ENCODE data around the gene RAB11FIP3. TPM values are rescaled to one million over a fixed set of nuclear protein-coding genes. Genes with fewer than 3 reads are reported as not detected.
"Not testable (repeated sequence)": the region's sequence is repeated elsewhere in the genome, so short reads cannot be mapped to it uniquely, and the experiment has no call there.

The RAB11FIP3 gene
- total RNA-seq, 2 donors from 2014 or later: 33.2 to 93.2 TPM

GRCh38 chr16:468068-468821, 42.8 kb downstream of the RAB11FIP3 start:
- intact Hi-C loops (cut with DNase I): no loop called here
- Histone ChIP-seq H3K27ac (no peak overlapping the region), H3K27me3 (replicated peaks; ENCODE audit: insufficient read depth) (no peaks in the 10 kb centered on the region), H3K4me1 (replicated peaks) (no peaks in the 10 kb centered on the region), H3K9me3 (no peaks in the 10 kb centered on the region), H3K4me3 (no peak overlapping the region), H3K36me3 (no peaks in the 10 kb centered on the region)
- no peak for DNase-seq (ENCODE audit: low spot score)
- 79% methylated on average over 17 of the region's 19 CpGs for WGBS
- TF ChIP-seq POLR2AphosphoS5 (IDR thresholded peaks at IDR 0.05) (no peak), POLR2A (IDR thresholded peaks at IDR 0.05) (no peak)
- TF ChIP-seq, protein P1, sequence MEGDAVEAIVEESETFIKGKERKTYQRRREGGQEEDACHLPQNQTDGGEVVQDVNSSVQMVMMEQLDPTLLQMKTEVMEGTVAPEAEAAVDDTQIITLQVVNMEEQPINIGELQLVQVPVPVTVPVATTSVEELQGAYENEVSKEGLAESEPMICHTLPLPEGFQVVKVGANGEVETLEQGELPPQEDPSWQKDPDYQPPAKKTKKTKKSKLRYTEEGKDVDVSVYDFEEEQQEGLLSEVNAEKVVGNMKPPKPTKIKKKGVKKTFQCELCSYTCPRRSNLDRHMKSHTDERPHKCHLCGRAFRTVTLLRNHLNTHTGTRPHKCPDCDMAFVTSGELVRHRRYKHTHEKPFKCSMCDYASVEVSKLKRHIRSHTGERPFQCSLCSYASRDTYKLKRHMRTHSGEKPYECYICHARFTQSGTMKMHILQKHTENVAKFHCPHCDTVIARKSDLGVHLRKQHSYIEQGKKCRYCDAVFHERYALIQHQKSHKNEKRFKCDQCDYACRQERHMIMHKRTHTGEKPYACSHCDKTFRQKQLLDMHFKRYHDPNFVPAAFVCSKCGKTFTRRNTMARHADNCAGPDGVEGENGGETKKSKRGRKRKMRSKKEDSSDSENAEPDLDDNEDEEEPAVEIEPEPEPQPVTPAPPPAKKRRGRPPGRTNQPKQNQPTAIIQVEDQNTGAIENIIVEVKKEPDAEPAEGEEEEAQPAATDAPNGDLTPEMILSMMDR (IDR thresholded peaks at IDR 0.05): no peak

DNA sequence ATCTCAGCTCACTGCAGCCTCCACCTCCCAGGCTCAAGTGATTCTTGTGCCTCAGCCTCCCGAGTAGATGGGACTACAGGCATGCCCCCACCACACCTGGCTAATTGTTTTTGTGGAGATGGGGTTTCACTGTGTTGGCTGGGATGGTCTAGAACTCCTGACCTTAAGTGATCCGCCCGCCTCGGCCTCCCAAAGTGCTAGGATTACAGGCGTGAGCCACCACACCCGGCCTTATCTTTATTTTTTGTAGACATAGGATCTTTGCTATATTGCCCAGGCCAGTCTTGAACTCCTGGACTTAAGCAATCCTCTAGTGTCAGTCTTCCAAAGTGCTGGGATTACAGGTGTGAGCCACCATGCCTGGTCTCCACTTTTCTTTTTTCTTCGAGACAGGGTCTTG, 44.0 kb downstream of the RAB11FIP3 start:
- H3K36me3 ChIP-seq; H3K4me3 ChIP-seq; H3K9me3 ChIP-seq; H3K27me3 ChIP-seq (replicated peaks; ENCODE audit: insufficient read depth); H3K4me1 ChIP-seq (replicated peaks); H3K27ac ChIP-seq; DNase-seq (ENCODE audit: low spot score); intact Hi-C loops (cut with DNase I): not testable (repeated sequence)
- 92% methylated on average over 7 of the region's 7 CpGs for WGBS

- H3K27me3 ChIP-seq (replicated peaks; ENCODE audit: insufficient read depth): no peaks in the 10 kb centered on the region
- no peak for DNase-seq (ENCODE audit: low spot score)
- no peaks in the 10 kb centered on the region for H3K36me3 ChIP-seq
- no peak for TF ChIP-seq POLR2AphosphoS5 (IDR thresholded peaks at IDR 0.05)
- TF ChIP-seq, protein P1 (IDR thresholded peaks at IDR 0.05): no peak
- TF ChIP-seq POLR2A (IDR thresholded peaks at IDR 0.05): no peak
- intact Hi-C loops (cut with DNase I): no loop called here
- no peaks in the 10 kb centered on the region for H3K4me1 ChIP-seq (replicated peaks)
- 78% methylated on average over 4 of the region's 4 CpGs for WGBS
- no peak overlapping the region for H3K4me3 ChIP-seq
- no peaks in the 10 kb centered on the region for H3K9me3 ChIP-seq
- H3K27ac ChIP-seq: no peak overlapping the region
Observed at GRCh38 chr16:470418-470817, 45.0 kb downstream of the RAB11FIP3 start.

DNA sequence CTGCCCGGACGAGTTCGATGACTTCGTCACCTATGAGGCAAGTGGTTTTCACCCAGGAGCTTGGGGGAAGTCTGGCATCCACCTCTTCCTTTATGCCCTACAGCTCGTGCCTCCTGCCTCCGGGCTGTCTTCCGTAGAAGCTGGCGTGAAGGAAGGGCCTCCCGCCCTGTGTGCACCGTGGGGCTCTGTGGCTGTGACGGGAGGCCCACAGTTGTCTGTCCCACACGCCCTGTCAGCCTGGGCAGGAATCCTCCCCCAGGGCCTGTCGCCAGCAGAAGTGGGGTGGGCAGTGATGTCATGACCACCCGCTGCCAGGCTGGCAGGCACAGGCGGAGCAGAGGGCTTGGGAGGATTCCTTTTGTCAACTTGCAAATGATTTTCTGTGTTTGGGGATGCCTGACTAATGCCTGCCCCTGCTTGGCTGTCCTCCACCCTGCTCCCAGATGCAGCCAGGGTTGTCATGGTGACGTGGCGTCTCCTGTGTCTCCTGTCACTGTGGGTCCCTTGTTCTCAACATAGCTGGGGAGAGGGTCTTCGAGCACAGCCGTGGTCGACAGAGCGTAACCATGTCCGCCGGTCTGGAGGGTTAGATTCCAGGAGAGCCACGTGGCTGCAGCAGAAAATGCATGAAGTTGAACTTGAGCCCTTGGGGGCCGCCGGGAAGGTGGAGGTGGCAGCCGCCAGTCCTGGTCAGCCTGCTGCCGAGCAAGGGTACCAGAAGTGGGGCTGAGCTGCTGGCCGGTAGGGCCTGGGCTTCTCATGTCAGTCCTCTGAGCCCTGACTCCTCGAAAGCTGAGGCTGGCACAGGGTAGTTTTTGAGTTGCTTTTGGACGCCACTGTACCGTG, 46.1 kb downstream of the RAB11FIP3 start:
- Histone ChIP-seq H3K4me1 (replicated peaks) (no peaks in the 10 kb centered on the region), H3K27ac (no peak overlapping the region), H3K9me3 (no peaks in the 10 kb centered on the region), H3K36me3 (no peaks in the 10 kb centered on the region), H3K4me3 (no peak overlapping the region), H3K27me3 (replicated peaks; ENCODE audit: insufficient read depth) (no peaks in the 10 kb centered on the region)
- 48% methylated on average over 32 of the region's 32 CpGs for WGBS
- TF ChIP-seq POLR2AphosphoS5 (IDR thresholded peaks at IDR 0.05): no peak
- TF ChIP-seq POLR2A (IDR thresholded peaks at IDR 0.05): no peak
- TF ChIP-seq, protein P1 (IDR thresholded peaks at IDR 0.05): no peak
- peak; percentile 14 for DNase-seq (ENCODE audit: low spot score)
- intact Hi-C loops (cut with DNase I): no loop called here

DNA sequence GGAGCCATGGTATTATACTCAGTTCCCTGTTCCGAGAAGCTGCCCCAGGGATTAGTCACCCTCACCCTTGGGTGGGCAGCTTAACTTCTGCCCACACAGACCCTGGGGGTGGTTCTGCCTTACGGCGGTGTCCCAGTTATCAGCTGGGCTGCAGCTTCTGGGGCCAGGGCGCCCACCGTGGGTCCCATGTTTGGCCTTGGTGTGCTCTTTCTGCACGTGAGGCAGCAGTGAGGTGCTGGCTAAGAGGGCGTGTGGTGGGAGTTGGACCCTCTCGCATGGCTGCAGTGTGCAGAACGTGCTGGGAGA, 46.7 kb downstream of the RAB11FIP3 start:
- no peak for DNase-seq (ENCODE audit: low spot score)
- H3K27ac ChIP-seq: no peak overlapping the region
- H3K36me3 ChIP-seq: no peaks in the 10 kb centered on the region
- H3K9me3 ChIP-seq: no peaks in the 10 kb centered on the region
- peaks cover 1% of the 10 kb centered on the region for H3K4me1 ChIP-seq (replicated peaks)
- WGBS: 90% methylated on average over 9 of the region's 9 CpGs
- intact Hi-C loops (cut with DNase I): no loop called here
- H3K4me3 ChIP-seq: no peak overlapping the region
- no peaks in the 10 kb centered on the region for H3K27me3 ChIP-seq (replicated peaks; ENCODE audit: insufficient read depth)
- no peak for TF ChIP-seq POLR2A (IDR thresholded peaks at IDR 0.05)
- TF ChIP-seq, protein P1 (IDR thresholded peaks at IDR 0.05): no peak
- TF ChIP-seq POLR2AphosphoS5 (IDR thresholded peaks at IDR 0.05): no peak

Measured in prostate gland (tissue), 2 donors.